Gastrocnemius medialis (tissue), 4 donors: ENCODE results near the gene COA1.

Source experiments
- POLR2A ChIP-seq, 2 donors: fragments of 450-650 bp; IDR thresholded peaks; one replicate each; pipeline ENCODE4 v1.6.1; 2017; ENCODE audit warnings: antibody characterized with exemption in 2 of 2, mild to moderate bottlenecking in 2 of 2, moderate library complexity in 2 of 2
- TF ChIP-seq, protein P1 (sequence below), 5 experiments: fragments of 450-650 bp in 3 of 5; fragments of 200-600 bp in 2 of 5; sonication (generic) in 2 of 5; IDR thresholded peaks in 4 of 5; conservative IDR thresholded peaks in 1 of 5; 1 replicate in 4 of 5; 2 replicates in 1 of 5; pipeline ENCODE4 v1.5.1; 2016 to 2019; ENCODE audit warnings: antibody characterized with exemption in 5 of 5, mild to moderate bottlenecking in 3 of 5, moderate library complexity in 3 of 5

DNA sequence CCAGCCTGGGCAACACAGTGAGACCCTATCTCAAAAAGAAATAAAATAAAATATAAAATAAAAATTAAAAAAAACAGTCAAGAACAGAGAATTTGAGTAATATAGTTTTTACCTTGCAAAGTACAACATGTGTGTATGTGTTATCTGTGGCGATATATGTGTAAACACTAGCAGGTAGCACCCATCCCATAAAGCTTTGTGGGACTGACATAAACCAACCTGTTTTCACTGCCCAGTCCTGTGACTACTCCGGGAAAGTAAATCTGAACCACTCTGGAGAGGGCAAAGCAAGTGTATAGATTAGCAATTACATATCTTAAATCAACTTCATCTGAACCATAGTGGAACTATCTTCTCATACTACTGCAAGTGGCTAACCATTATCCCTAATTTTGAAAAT lies 72.3 kb downstream of the COA1 start:
- TF ChIP-seq, protein P1, sequence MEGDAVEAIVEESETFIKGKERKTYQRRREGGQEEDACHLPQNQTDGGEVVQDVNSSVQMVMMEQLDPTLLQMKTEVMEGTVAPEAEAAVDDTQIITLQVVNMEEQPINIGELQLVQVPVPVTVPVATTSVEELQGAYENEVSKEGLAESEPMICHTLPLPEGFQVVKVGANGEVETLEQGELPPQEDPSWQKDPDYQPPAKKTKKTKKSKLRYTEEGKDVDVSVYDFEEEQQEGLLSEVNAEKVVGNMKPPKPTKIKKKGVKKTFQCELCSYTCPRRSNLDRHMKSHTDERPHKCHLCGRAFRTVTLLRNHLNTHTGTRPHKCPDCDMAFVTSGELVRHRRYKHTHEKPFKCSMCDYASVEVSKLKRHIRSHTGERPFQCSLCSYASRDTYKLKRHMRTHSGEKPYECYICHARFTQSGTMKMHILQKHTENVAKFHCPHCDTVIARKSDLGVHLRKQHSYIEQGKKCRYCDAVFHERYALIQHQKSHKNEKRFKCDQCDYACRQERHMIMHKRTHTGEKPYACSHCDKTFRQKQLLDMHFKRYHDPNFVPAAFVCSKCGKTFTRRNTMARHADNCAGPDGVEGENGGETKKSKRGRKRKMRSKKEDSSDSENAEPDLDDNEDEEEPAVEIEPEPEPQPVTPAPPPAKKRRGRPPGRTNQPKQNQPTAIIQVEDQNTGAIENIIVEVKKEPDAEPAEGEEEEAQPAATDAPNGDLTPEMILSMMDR (IDR thresholded peaks at IDR 0.05 in 4 of 5, conservative IDR thresholded peaks at IDR 0.05 in 1 of 5): no peak
- no peak for TF ChIP-seq POLR2A (IDR thresholded peaks at IDR 0.05)
